ENCODE results near the gene IGF1.

The IGF1 gene

GRCh38 chr12:102351322-102351721 is 129.0 kb downstream of the IGF1 start:
- Histone ChIP-seq H3K9ac (ENCODE audit: low read depth, low read length) (no peak overlapping the region), H3K36me3 (ENCODE audit: control insufficient read depth, insufficient read depth, low read length) (no peaks in the 10 kb centered on the region), H3K27me3 (ENCODE audit: control insufficient read depth, insufficient read depth, low read length) (no peaks in the 10 kb centered on the region), H3K9me3 (ENCODE audit: control insufficient read depth, insufficient read depth, low read length) (peaks cover 17% of the 10 kb centered on the region), H3K27ac (ENCODE audit: low read depth, low read length) (no peak overlapping the region), H3K4me3 (ENCODE audit: low read depth, low read length) (no peak overlapping the region), H3K4me1 (ENCODE audit: control insufficient read depth, insufficient read depth, low read length) (no peaks in the 10 kb centered on the region)

GRCh38 chr12:102350070-102350469 is 130.3 kb downstream of the IGF1 start:
- no peaks in the 10 kb centered on the region for H3K27me3 ChIP-seq (ENCODE audit: control insufficient read depth, insufficient read depth, low read length)
- H3K9ac ChIP-seq (ENCODE audit: low read depth, low read length), result no peak overlapping the region
- H3K4me1 ChIP-seq (ENCODE audit: control insufficient read depth, insufficient read depth, low read length), result no peaks in the 10 kb centered on the region
- H3K4me3 ChIP-seq (ENCODE audit: low read depth, low read length), result no peak overlapping the region
- H3K9me3 ChIP-seq (ENCODE audit: control insufficient read depth, insufficient read depth, low read length), result peaks cover 17% of the 10 kb centered on the region
- no peak overlapping the region for H3K27ac ChIP-seq (ENCODE audit: low read depth, low read length)
- no peaks in the 10 kb centered on the region for H3K36me3 ChIP-seq (ENCODE audit: control insufficient read depth, insufficient read depth, low read length)

- no peak overlapping the region for H3K4me3 ChIP-seq (ENCODE audit: low read depth, low read length)
- H3K27ac ChIP-seq (ENCODE audit: low read depth, low read length), result no peak overlapping the region
- H3K9me3 ChIP-seq (ENCODE audit: control insufficient read depth, insufficient read depth, low read length), result peaks cover 12% of the 10 kb centered on the region
- H3K27me3 ChIP-seq (ENCODE audit: control insufficient read depth, insufficient read depth, low read length), result no peaks in the 10 kb centered on the region
- H3K9ac ChIP-seq (ENCODE audit: low read depth, low read length), result no peak overlapping the region
- H3K4me1 ChIP-seq (ENCODE audit: control insufficient read depth, insufficient read depth, low read length), result no peaks in the 10 kb centered on the region
- no peaks in the 10 kb centered on the region for H3K36me3 ChIP-seq (ENCODE audit: control insufficient read depth, insufficient read depth, low read length)
Observed at GRCh38 chr12:102349079-102349478, 131.3 kb downstream of the IGF1 start.

- no peak overlapping the region for H3K4me3 ChIP-seq (ENCODE audit: low read depth, low read length)
- H3K9ac ChIP-seq (ENCODE audit: low read depth, low read length), result no peak overlapping the region
- no peaks in the 10 kb centered on the region for H3K27me3 ChIP-seq (ENCODE audit: control insufficient read depth, insufficient read depth, low read length)
- peaks cover 2% of the 10 kb centered on the region; the same call in 1 of the 2 replicates for H3K9me3 ChIP-seq (ENCODE audit: control insufficient read depth, insufficient read depth, low read length)
- H3K4me1 ChIP-seq (ENCODE audit: control insufficient read depth, insufficient read depth, low read length), result no peaks in the 10 kb centered on the region
- H3K27ac ChIP-seq (ENCODE audit: low read depth, low read length), result no peak overlapping the region
- no peaks in the 10 kb centered on the region for H3K36me3 ChIP-seq (ENCODE audit: control insufficient read depth, insufficient read depth, low read length)
Observed at GRCh38 chr12:102347811-102348210, 132.6 kb downstream of the IGF1 start.

Data from HUES48 (cell line).